Trophoblast cell (in vitro differentiated cells and primary cell): ENCODE results near the gene MYH7B.

Source experiments
- DNase-seq, 2 donors: peaks; one replicate each; pipeline ENCODE4 v3.0.0-alpha.2; 2016
- H2AFZ ChIP-seq: 2 replicates; pipeline ENCODE4 v1.6.1; 2013; ENCODE audit warnings: low read length, moderate library complexity, mild to moderate bottlenecking; ENCODE audit not compliant: insufficient read depth, poor library complexity
- H2AK5ac ChIP-seq: 2 replicates; pipeline ENCODE4 v1.6.1; 2013; ENCODE audit warnings: mild to moderate bottlenecking, low read length
- H2BK120ac ChIP-seq: 2 replicates; pipeline ENCODE4 v1.6.1; 2013; ENCODE audit warnings: low read length, mild to moderate bottlenecking, moderate library complexity; ENCODE audit not compliant: insufficient read depth, poor library complexity
- H2BK12ac ChIP-seq: 2 replicates; pipeline ENCODE4 v1.6.1; 2013; ENCODE audit warnings: mild to moderate bottlenecking, low read length, moderate library complexity
- H2BK5ac ChIP-seq: 2 replicates; pipeline ENCODE4 v1.6.1; 2013; ENCODE audit warnings: low read length, low read depth, moderate library complexity, mild to moderate bottlenecking; ENCODE audit not compliant: poor library complexity
- H3K14ac ChIP-seq: 2 replicates; pipeline ENCODE4 v1.6.1; 2013; ENCODE audit warnings: mild to moderate bottlenecking, low read length
- H3K18ac ChIP-seq: 2 replicates; pipeline ENCODE4 v1.6.1; 2013; ENCODE audit warnings: mild to moderate bottlenecking, low read length
- H3K23ac ChIP-seq: 2 replicates; pipeline ENCODE4 v1.6.1; 2013; ENCODE audit warnings: low read length
- H3K27ac ChIP-seq: 2 replicates; pipeline ENCODE4 v1.5.1; 2013; ENCODE audit warnings: low read depth, mild to moderate bottlenecking, inconsistent platforms, low read length, moderate library complexity
- H3K27me3 ChIP-seq: 2 replicates; pipeline ENCODE4 v1.6.1; 2013; ENCODE audit warnings: inconsistent platforms, mild to moderate bottlenecking, low read length, moderate library complexity; ENCODE audit not compliant: insufficient read depth
- H3K36me3 ChIP-seq, 2 experiments: 1 replicate in 1 of 2; 2 replicates in 1 of 2; pipeline ENCODE4 v1.6.1; 2013; ENCODE audit warnings: low read length in 2 of 2, mild to moderate bottlenecking in 2 of 2, moderate library complexity in 1 of 2; ENCODE audit not compliant: insufficient read depth in 2 of 2, control insufficient read depth in 1 of 2
- H3K4ac ChIP-seq: 2 replicates; pipeline ENCODE4 v1.6.1; 2013; ENCODE audit warnings: low read depth, mild to moderate bottlenecking, low read length, moderate library complexity
- H3K4me1 ChIP-seq, 2 experiments: 1 replicate in 1 of 2; 2 replicates in 1 of 2; pipeline ENCODE4 v1.6.1; 2013; ENCODE audit warnings: low read length in 2 of 2, mild to moderate bottlenecking in 2 of 2, moderate library complexity in 1 of 2; ENCODE audit not compliant: insufficient read depth in 2 of 2, control insufficient read depth in 1 of 2
- H3K4me2 ChIP-seq: 2 replicates; pipeline ENCODE4 v1.6.1; 2013; ENCODE audit warnings: inconsistent platforms, mild to moderate bottlenecking, low read length, moderate library complexity
- H3K4me3 ChIP-seq: 2 replicates; pipeline ENCODE4 v1.5.1; 2013; ENCODE audit warnings: mild to moderate bottlenecking, low read depth, low read length, inconsistent platforms
- H3K79me1 ChIP-seq: one replicate; pipeline ENCODE4 v1.6.1; 2013; ENCODE audit warnings: low read length
- H3K79me2 ChIP-seq: 2 replicates; pipeline ENCODE4 v1.6.1; 2013; ENCODE audit warnings: low read length, mild to moderate bottlenecking; ENCODE audit not compliant: control insufficient read depth, insufficient read depth, poor library complexity
- H3K9ac ChIP-seq: 2 replicates; pipeline ENCODE4 v1.6.1; 2013; ENCODE audit warnings: mild to moderate bottlenecking, low read length
- H3K9me3 ChIP-seq: 2 replicates; pipeline ENCODE4 v1.6.1; 2013; ENCODE audit warnings: low read depth, mild to moderate bottlenecking, control low read depth, inconsistent platforms, low read length; ENCODE audit not compliant: insufficient read depth
- H4K12ac ChIP-seq: 2 replicates; pipeline ENCODE4 v1.6.1; 2013; ENCODE audit warnings: low read depth, mild to moderate bottlenecking, low read length, moderate library complexity
- H4K8ac ChIP-seq: 2 replicates; pipeline ENCODE4 v1.6.1; 2013; ENCODE audit warnings: low read depth, mild to moderate bottlenecking, low read length, moderate library complexity
- H4K91ac ChIP-seq: one replicate; pipeline ENCODE4 v1.6.1; 2013; ENCODE audit warnings: low read depth, mild to moderate bottlenecking, low read length, moderate library complexity
- WGBS: extraction: QIAGEN DNeasy Blood & Tissue Kit; methylation state at CpG from one replicate; pipeline ENCODE4 v1.1.7; 2013; ENCODE audit warnings: missing lambda C conversion rate; ENCODE audit not compliant: insufficient read length, insufficient coverage; ENCODE audit errors: extremely low coverage; 5-methylcytosine and 5-hydroxymethylcytosine counted together

MYH7B gene

DNA sequence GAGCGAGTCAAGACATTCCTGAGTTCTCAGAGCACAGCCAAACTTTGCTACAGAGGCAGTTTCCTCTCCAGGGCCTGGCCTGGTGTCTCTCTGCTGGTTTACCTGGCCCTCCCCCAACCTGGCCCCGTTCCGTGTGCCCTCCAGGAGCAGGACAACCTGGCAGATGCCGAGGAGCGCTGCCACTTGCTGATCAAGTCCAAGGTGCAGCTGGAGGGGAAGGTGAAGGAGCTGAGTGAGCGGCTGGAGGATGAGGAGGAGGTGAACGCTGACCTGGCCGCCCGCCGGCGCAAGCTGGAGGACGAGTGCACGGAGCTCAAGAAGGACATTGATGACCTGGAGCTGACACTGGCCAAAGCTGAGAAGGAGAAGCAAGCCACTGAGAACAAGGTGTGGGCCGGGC, 39.5 kb downstream of the MYH7B start:
- Histone ChIP-seq H3K36me3 (peaks cover 69% of the 10 kb centered on the region in 2 experiments), H3K14ac (no peak overlapping the region), H3K4me3 (no peak overlapping the region), H3K4ac (no peak overlapping the region), H3K23ac (no peak overlapping the region), H3K4me1 (no peaks in the 10 kb centered on the region), H3K18ac (no peak overlapping the region), H2AK5ac (no peak overlapping the region), H3K9me3 (no peaks in the 10 kb centered on the region), H3K27ac (no peak overlapping the region), H3K9ac (no peak overlapping the region), H2BK120ac (no peak overlapping the region), H3K79me1 (no peaks in the 10 kb centered on the region), H3K27me3 (no peaks in the 10 kb centered on the region), H2AFZ (no peak overlapping the region), H2BK5ac (no peak overlapping the region), H3K79me2 (no peaks in the 10 kb centered on the region), H4K12ac (no peak overlapping the region), H3K4me2 (no peak overlapping the region), H2BK12ac (no peak overlapping the region), H4K8ac (no peak overlapping the region), H4K91ac (no peak overlapping the region)
- no peak for DNase-seq
- no CpG with 5 or more reads among the region's 14 CpGs for WGBS

DNA sequence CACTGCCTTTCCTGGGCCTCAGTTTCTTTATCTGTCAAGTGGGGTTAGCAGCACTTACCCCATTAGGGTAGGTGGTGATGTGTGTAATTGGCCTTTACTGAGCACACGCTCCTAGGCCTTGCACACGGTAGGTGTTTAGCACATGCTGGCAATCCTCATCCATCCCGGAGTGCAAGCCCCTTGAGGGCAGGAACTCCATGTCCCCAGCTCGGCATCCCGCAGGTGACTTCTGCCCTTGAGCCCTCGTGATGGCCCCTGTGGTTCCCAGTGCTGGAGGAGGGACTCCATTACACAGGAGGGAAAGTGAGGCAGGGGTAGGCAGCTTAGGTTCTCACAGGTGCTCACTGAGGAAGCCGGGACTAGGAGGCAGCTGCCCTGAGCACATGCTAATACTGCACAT, 40.0 kb downstream of the MYH7B start:
- no peak overlapping the region for H3K4me2 ChIP-seq

DNA sequence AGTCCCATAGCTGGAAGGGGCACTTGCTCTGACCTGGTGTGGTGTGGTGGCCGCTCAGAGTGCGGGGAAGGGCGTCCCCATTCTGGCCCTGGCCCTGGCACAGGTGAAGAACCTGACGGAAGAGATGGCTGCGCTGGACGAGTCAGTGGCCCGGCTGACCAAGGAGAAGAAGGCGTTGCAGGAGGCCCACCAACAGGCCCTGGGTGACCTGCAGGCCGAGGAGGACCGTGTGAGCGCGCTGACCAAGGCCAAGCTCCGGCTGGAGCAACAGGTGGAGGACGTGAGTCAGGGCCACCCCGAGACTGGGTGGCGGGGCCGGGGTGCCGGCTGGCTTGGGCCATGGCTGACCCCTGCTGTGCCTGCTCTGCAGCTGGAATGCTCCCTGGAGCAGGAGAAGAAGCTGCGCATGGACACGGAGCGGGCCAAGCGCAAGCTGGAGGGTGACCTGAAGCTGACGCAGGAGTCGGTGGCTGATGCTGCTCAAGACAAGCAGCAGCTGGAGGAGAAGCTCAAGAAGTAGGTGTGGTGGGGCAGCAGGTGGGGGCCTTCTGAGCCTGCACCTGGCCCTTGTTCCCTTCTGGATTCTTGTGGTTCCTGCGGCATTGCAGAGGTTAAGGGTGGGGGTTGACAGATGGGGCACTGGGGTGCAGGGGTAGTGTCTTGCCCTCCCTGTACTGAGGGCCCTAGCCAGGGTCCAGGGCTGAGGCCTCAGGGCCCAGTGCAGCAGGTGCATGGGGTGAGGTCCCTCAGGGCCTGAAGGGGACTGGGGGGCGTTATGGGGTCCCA, 40.8 kb downstream of the MYH7B start:
- no peak overlapping the region for H3K4ac ChIP-seq
- H2AFZ ChIP-seq = no peak overlapping the region
- H3K79me1 ChIP-seq = no peaks in the 10 kb centered on the region
- H3K27me3 ChIP-seq = no peaks in the 10 kb centered on the region
- H3K4me2 ChIP-seq = no peak overlapping the region
- H3K27ac ChIP-seq = no peak overlapping the region
- WGBS = no CpG with 5 or more reads among the region's 26 CpGs
- no peak overlapping the region for H3K9ac ChIP-seq
- no peak overlapping the region for H2AK5ac ChIP-seq
- no peak overlapping the region for H4K12ac ChIP-seq
- no peak overlapping the region for H4K8ac ChIP-seq
- no peak overlapping the region for H2BK5ac ChIP-seq
- H3K23ac ChIP-seq = no peak overlapping the region
- H2BK120ac ChIP-seq = no peak overlapping the region
- no peak overlapping the region for H3K18ac ChIP-seq
- no peak overlapping the region for H2BK12ac ChIP-seq
- no peak overlapping the region for H3K4me3 ChIP-seq
- no peak overlapping the region for H4K91ac ChIP-seq
- no peak overlapping the region for H3K14ac ChIP-seq
- H3K4me1 ChIP-seq = no peaks in the 10 kb centered on the region
- DNase-seq = no peak
- H3K36me3 ChIP-seq = peaks cover 77 to 80% of the 10 kb centered on the region in 2 experiments
- no peaks in the 10 kb centered on the region for H3K79me2 ChIP-seq
- H3K9me3 ChIP-seq = no peaks in the 10 kb centered on the region

More for the DNA sequence above, 40.0 kb downstream of the MYH7B start:
- no peak overlapping the region for H2AK5ac ChIP-seq
- H2AFZ ChIP-seq = no peak overlapping the region
- no peaks in the 10 kb centered on the region for H3K9me3 ChIP-seq
- no peaks in the 10 kb centered on the region for H3K79me1 ChIP-seq
- no peak overlapping the region for H2BK5ac ChIP-seq
- H3K23ac ChIP-seq = no peak overlapping the region
- H2BK12ac ChIP-seq = no peak overlapping the region
- no peak overlapping the region for H4K91ac ChIP-seq
- H3K4ac ChIP-seq = no peak overlapping the region
- DNase-seq = no peak
- H3K18ac ChIP-seq = no peak overlapping the region
- peaks cover 72 to 73% of the 10 kb centered on the region in 2 experiments for H3K36me3 ChIP-seq
- no peaks in the 10 kb centered on the region for H3K4me1 ChIP-seq
- no peaks in the 10 kb centered on the region for H3K27me3 ChIP-seq
- H3K9ac ChIP-seq = no peak overlapping the region
- H3K27ac ChIP-seq = no peak overlapping the region
- H3K79me2 ChIP-seq = no peaks in the 10 kb centered on the region
- no peak overlapping the region for H2BK120ac ChIP-seq
- H4K8ac ChIP-seq = no peak overlapping the region
- no peak overlapping the region for H3K4me3 ChIP-seq
- H4K12ac ChIP-seq = no peak overlapping the region
- WGBS = no CpG with 5 or more reads among the region's 7 CpGs
- H3K14ac ChIP-seq = no peak overlapping the region

GRCh38 chr20:34997131-34997561, 41.5 kb downstream of the MYH7B start:
- no CpG with 5 or more reads among the region's 39 CpGs for WGBS
- Histone ChIP-seq H3K27ac (no peak overlapping the region), H3K18ac (no peak overlapping the region), H3K4me2 (no peak overlapping the region), H3K9ac (no peak overlapping the region), H3K79me2 (no peaks in the 10 kb centered on the region), H4K8ac (no peak overlapping the region), H3K4me1 (no peaks in the 10 kb centered on the region), H2BK120ac (no peak overlapping the region), H3K14ac (no peak overlapping the region), H3K27me3 (no peaks in the 10 kb centered on the region), H3K79me1 (no peaks in the 10 kb centered on the region), H3K4ac (no peak overlapping the region), H2AK5ac (no peak overlapping the region), H4K91ac (no peak overlapping the region), H3K23ac (no peak overlapping the region), H3K36me3 (peaks cover 84 to 87% of the 10 kb centered on the region in 2 experiments), H4K12ac (no peak overlapping the region), H2BK12ac (no peak overlapping the region), H2AFZ (no peak overlapping the region), H3K4me3 (no peak overlapping the region), H3K9me3 (no peaks in the 10 kb centered on the region), H2BK5ac (no peak overlapping the region)
- DNase-seq = peak in 1 of 2 donors; percentile 26
